Measurements from ENCODE around the gene C1orf56. TPM values are rescaled to one million over a fixed set of nuclear protein-coding genes. Genes with fewer than 3 reads are reported as not detected.
A peak's percentile ranks its signal among the peaks of the same experiment; 100 is the strongest.

Gene C1orf56
- total and polyA plus RNA-seq, 3 experiments from 2014 or later, result 1.6 to 2.7 (median 2.3) TPM

GRCh38 chr1:151098126-151098525, 50.6 kb downstream of the C1orf56 start:
- ChIA-PET CTCF (interaction anchor here (1.2 to 2.5 kb wide), 3 partner anchors 15 to 73 kb away, joined by 3 to 13 read pairs (median 5); no protein-coding TSS in a partner anchor), POLR2A (interaction anchor here (0.6 to 1.7 kb wide), 2 partner anchors 43 to 52 kb away, joined by 3 to 5 read pairs; no protein-coding TSS in a partner anchor)
- peaks cover 4 to 41% (median 7%) of the 10 kb centered on the region in 3 donors for H3K36me3 Mint-ChIP-seq

More at GRCh38 chr1:151098126-151098525, 50.6 kb downstream of the C1orf56 start:
- Histone ChIP-seq H3K27me3 (ENCODE audit: insufficient read depth, low read length, poor library complexity, severe bottlenecking) (no peaks in the 10 kb centered on the region), H3K9me3 (ENCODE audit: low read length) (no peaks in the 10 kb centered on the region), H3K36me3 (ENCODE audit: insufficient read depth, low read length) (no peaks in the 10 kb centered on the region), H3K4me1 (ENCODE audit: insufficient read depth, low read length) (no peaks in the 10 kb centered on the region), H3K4me3 (ENCODE audit: low read length) (no peak overlapping the region), H3K27ac (ENCODE audit: low read depth, low read length) (no peak overlapping the region)
- Mint-ChIP-seq H3K27ac (peak overlapping the region in 2 of 8 donors; percentile 26 to 29), H3K4me3 (no peak overlapping the region), H3K27me3 (no peaks in the 10 kb centered on the region), H3K4me1 (no peaks in the 10 kb centered on the region), H3K9me3 (no peaks in the 10 kb centered on the region)
- DNase-seq, result no peak

Other genes starting within 250 kb of the C1orf56 start
- gene CTSK, start 239.5 kb upstream of the C1orf56 start, total RNA-seq, result 1 to 10 TPM; 2.1 to 2.7 TPM
- 0.54 TPM for gene CTSK, start 239.5 kb upstream of the C1orf56 start, polyA plus RNA-seq
- gene ARNT, start 171.2 kb upstream of the C1orf56 start, total RNA-seq, result 10 to 100 TPM; 35.7 to 40.3 TPM
- 20.3 TPM for gene ARNT, start 171.2 kb upstream of the C1orf56 start, polyA plus RNA-seq
- gene CTXND2, start 160.6 kb upstream of the C1orf56 start, total RNA-seq, result not detected
- not detected for gene CTXND2, start 160.6 kb upstream of the C1orf56 start, polyA plus RNA-seq
- 10 to 100 TPM; 45.4 to 47.5 TPM for gene SETDB1, start 121.4 kb upstream of the C1orf56 start, total RNA-seq
- gene SETDB1, start 121.4 kb upstream of the C1orf56 start, polyA plus RNA-seq, result 15.5 TPM
- 100 to 1,000 TPM; 224 to 232 TPM for gene CERS2, start 72.9 kb upstream of the C1orf56 start, total RNA-seq
- 167 TPM for gene CERS2, start 72.9 kb upstream of the C1orf56 start, polyA plus RNA-seq
- gene ANXA9, start 65.5 kb upstream of the C1orf56 start, total RNA-seq, result not detected
- not detected for gene ANXA9, start 65.5 kb upstream of the C1orf56 start, polyA plus RNA-seq
- 1 to 10 TPM; 5.7 to 6.3 TPM for gene MINDY1, start 40.8 kb upstream of the C1orf56 start, total RNA-seq
- 1.8 TPM for gene MINDY1, start 40.8 kb upstream of the C1orf56 start, polyA plus RNA-seq
- 10 to 100 TPM; 14.6 to 16.8 TPM for gene PRUNE1, start 39.3 kb upstream of the C1orf56 start, total RNA-seq
- 49.4 TPM for gene PRUNE1, start 39.3 kb upstream of the C1orf56 start, polyA plus RNA-seq
- 1 to 10 TPM in 1 of 2 experiments, under 1 TPM in 1; 0.75 to 1.3 TPM for gene BNIPL, start 11.2 kb upstream of the C1orf56 start, total RNA-seq
- gene BNIPL, start 11.2 kb upstream of the C1orf56 start, polyA plus RNA-seq, result 0.08 TPM
- 100 to 1,000 TPM; 201 to 213 TPM for gene CDC42SE1, start 11.9 kb downstream of the C1orf56 start, total RNA-seq
- 104 TPM for gene CDC42SE1, start 11.9 kb downstream of the C1orf56 start, polyA plus RNA-seq
- gene MLLT11, start 12.6 kb downstream of the C1orf56 start, total RNA-seq, result 1 to 10 TPM; 3.3 to 3.9 TPM
- 4.7 TPM for gene MLLT11, start 12.6 kb downstream of the C1orf56 start, polyA plus RNA-seq
- 10 to 100 TPM; 19.2 to 19.4 TPM for gene GABPB2, start 23.0 kb downstream of the C1orf56 start, total RNA-seq
- 16.0 TPM for gene GABPB2, start 23.0 kb downstream of the C1orf56 start, polyA plus RNA-seq
- gene SEMA6C, start 98.9 kb downstream of the C1orf56 start, total RNA-seq, result 1 to 10 TPM; 2.9 to 3.1 TPM
- gene SEMA6C, start 98.9 kb downstream of the C1orf56 start, polyA plus RNA-seq, result 1.5 TPM
- 10 to 100 TPM; 24.6 to 25.5 TPM for gene TNFAIP8L2, start 108.9 kb downstream of the C1orf56 start, total RNA-seq
- gene TNFAIP8L2, start 108.9 kb downstream of the C1orf56 start, polyA plus RNA-seq, result 22.6 TPM
- 1 to 10 TPM; 4.6 to 5.5 TPM for gene LYSMD1, start 118.2 kb downstream of the C1orf56 start, total RNA-seq
- gene LYSMD1, start 118.2 kb downstream of the C1orf56 start, polyA plus RNA-seq, result 0.54 TPM
- gene SCNM1, start 118.4 kb downstream of the C1orf56 start, total RNA-seq, result 10 to 100 TPM; 86.3 to 90.9 TPM
- gene SCNM1, start 118.4 kb downstream of the C1orf56 start, polyA plus RNA-seq, result 58.4 TPM
- 1 to 10 TPM; 2.4 to 3.7 TPM for gene TMOD4, start 128.2 kb downstream of the C1orf56 start, total RNA-seq
- gene TMOD4, start 128.2 kb downstream of the C1orf56 start, polyA plus RNA-seq, result 1.0 TPM
- 10 to 100 TPM; 84.4 to 85.4 TPM for gene VPS72, start 142.4 kb downstream of the C1orf56 start, total RNA-seq
- 68.3 TPM for gene VPS72, start 142.4 kb downstream of the C1orf56 start, polyA plus RNA-seq
- gene PIP5K1A, start 150.8 kb downstream of the C1orf56 start, total RNA-seq, result 10 to 100 TPM; 76.7 to 77.0 TPM
- 13.0 TPM for gene PIP5K1A, start 150.8 kb downstream of the C1orf56 start, polyA plus RNA-seq
- 100 to 1,000 TPM; 250 to 256 TPM for gene PSMD4, start 207.0 kb downstream of the C1orf56 start, total RNA-seq
- gene PSMD4, start 207.0 kb downstream of the C1orf56 start, polyA plus RNA-seq, result 239 TPM
- gene ZNF687, start 234.5 kb downstream of the C1orf56 start, total RNA-seq, result 10 to 100 TPM; 23.8 to 26.5 TPM
- gene ZNF687, start 234.5 kb downstream of the C1orf56 start, polyA plus RNA-seq, result 1.6 TPM

All from CD8-positive, alpha-beta memory T cell (primary cell).